GM12873 (cell line): Measurements from ENCODE around the gene PPP2R1A.
A peak's percentile ranks its signal among the peaks of the same experiment; 100 is the strongest.

Source experiments
- TF ChIP-seq, protein P1 (sequence below): IDR thresholded peaks from 2 replicates; pipeline ENCODE4 v1.5.1; 2012; ENCODE audit warnings: low read depth, mild to moderate bottlenecking, moderate library complexity, low read length, control low read depth; ENCODE audit not compliant: insufficient read depth; ENCODE audit errors: missing control alignments

The PPP2R1A gene

DNA sequence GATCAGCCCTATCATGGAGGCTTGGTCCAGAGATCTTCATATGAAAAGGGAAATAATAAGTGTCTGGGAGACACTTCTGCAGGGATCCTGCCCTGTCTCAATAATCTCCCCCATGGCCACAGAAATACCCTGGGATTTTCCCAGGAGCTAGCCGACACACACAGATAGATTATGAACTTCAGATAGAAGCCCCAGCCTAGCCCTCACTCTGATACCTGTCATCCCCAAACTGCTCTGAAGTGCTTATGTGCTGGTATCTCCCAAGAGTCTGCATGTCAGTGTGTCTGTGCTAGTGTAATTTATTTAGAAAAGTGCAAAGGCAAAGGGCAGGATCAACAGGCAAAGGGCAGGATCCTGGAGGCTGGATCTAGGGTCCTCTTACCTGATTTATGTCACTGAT is 40.8 kb downstream of the PPP2R1A start:
- TF ChIP-seq, protein P1, sequence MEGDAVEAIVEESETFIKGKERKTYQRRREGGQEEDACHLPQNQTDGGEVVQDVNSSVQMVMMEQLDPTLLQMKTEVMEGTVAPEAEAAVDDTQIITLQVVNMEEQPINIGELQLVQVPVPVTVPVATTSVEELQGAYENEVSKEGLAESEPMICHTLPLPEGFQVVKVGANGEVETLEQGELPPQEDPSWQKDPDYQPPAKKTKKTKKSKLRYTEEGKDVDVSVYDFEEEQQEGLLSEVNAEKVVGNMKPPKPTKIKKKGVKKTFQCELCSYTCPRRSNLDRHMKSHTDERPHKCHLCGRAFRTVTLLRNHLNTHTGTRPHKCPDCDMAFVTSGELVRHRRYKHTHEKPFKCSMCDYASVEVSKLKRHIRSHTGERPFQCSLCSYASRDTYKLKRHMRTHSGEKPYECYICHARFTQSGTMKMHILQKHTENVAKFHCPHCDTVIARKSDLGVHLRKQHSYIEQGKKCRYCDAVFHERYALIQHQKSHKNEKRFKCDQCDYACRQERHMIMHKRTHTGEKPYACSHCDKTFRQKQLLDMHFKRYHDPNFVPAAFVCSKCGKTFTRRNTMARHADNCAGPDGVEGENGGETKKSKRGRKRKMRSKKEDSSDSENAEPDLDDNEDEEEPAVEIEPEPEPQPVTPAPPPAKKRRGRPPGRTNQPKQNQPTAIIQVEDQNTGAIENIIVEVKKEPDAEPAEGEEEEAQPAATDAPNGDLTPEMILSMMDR: no peak

DNA sequence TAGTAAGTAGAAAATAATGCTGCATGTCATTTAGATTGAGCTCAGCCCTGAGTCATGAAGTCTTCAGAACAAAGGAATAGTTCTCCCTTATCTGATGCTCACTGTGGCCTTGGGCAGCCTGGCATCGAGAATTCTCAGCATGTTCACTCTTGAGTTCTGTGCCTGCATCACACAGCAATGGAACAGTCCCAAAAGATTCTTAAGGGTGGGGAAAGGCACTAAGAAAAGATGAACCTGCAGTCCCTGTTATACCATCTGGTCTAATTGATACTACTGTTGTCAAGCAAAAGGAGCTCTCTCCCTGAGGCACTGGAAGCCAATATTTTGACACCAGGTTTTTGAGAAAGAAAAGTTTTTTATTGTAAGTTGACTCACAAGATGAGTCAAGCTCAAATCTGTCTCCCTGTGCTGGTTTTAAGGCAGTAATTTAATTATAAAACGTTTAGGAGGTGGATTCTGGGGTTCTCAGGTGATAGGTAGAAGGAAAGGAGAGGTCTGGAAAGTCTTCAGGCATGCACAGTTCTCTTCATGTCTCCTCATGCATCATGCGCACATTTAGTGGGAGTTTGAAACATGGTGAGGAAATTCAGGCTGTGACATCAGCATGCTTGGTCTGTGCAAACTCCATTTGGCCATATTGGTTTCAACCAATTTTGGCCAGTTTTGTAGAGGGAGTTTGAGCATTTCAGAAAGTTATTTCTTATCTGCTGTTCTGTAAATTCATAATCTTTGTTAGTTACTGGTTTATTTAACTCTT is 41.5 kb downstream of the PPP2R1A start:
- TF ChIP-seq, protein P1: no peak

DNA sequence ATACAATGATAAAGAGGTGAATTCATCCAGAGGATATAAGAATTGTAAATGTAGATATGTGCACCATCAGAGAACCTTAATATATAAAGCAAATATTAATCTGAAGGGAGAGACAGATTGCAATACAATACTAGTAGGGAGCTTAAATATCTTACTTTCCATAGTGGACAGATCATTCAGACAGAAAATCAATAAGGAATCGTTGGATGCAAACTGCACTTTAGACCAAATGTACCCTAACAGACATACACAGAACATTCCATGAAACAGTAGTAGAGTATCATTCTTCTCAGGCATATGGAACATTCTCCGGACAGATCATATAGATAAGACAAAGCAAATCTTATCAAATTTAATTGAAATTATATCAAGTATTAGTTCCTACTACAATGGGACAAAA is 44.6 kb downstream of the PPP2R1A start:
- TF ChIP-seq, protein P1: no peak

DNA sequence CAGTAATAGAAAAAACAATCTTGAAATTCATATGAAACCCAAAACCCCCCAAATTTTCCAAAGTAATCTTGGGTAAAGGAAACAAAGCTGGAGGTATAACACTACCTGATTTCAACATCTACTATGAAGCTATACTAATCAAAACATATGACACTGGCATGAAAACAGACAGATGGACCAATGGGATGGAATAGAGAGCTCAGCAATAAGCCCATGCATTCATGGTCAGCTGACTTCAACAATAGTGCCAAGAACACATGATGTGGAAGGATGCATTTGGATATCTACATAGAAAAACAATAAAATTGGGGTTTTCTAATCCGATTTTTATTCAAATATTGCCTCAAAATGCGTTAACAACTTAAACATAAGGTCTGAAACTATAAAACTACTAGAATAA is 47.3 kb downstream of the PPP2R1A start:
- TF ChIP-seq, protein P1: no peak

DNA sequence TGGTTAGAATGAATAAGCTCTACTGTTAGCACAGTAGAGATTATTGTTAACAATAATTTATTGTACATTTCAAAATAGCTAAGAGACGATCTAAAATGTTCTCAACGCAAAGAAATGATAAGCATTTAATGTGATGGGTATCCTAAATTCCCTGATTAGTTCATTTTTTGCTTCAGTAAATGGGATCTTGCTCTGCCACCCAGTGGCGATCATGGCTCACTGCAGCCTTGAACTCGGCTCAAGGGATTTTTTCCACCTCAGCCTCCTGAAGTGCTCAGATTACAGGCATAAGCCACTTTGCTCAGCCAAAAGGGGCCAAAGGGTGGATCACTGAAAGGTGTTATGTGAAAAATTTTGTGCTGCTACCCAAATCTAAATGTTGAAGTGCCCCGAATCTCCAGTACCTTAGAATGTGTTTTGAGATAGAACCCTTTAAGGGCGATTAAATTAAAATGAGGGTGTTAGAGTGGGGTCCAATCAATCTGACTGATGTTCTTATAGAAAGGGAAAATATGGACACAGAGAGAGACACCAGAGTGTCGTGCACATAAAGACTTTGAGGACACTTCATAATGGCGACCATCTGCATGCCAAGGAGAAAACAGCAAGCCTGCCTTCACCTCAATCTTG is 48.0 kb downstream of the PPP2R1A start:
- TF ChIP-seq, protein P1: peak; percentile 90

DNA sequence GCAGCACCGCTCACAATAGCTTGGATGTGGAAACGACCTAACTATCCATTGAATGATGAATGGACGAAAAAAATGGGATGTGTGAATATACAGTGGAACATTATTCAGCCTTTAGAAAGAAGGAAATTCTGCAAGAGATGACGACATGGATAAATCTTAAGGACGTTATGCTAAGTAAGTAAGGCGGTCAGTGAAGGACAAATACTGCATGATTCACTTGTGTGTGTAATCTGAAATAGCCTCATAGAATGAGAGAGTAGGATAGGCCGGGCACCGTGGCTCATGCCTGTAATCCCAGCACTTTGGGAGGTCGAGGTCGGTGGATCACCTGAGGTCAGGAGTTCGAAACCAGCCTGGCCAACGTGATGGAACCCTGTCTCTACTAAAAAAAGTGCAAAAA is 54.2 kb downstream of the PPP2R1A start:
- TF ChIP-seq, protein P1: no peak

DNA sequence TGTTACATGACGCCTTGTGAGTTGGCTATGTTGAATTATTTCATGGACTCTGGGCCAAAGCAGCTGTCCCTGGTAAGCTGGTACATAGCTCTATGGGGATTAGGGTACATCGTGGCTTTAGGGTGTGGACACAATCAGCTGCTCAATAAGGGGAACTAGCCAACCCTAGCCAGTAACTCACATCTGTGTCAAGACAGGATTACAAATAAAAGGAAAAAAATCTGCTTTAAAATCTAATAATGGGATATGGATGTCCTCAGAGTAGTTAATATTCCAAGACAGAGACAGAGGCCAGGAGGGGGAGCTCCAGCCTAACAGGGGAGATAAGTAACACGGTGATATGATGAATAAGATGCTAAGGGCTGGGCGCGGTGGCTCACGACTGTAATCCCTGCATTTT is 58.4 kb downstream of the PPP2R1A start:
- TF ChIP-seq, protein P1: peak; percentile 21
